Measurements from ENCODE around the gene MAML2.

DNA sequence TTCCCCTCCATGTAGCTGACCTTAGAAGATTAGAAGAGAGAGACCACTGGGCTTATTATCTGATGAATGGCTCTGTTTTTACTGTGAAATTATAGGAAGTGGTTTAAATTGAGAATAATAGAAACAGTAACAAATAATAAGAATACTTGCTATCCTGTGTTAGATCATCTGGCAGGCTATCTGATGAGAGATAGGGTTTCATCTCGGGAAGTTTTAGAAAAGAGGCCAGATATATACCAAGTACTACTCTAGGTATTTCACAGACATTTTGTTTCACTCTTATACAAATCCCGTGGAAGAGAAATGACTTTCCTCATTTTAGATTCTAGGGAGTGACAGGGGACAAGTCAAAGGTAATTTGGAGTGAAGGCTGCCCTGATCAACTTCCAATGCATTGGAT lies 198.4 kb downstream of the MAML2 start:
- TF ChIP-seq, protein P1, sequence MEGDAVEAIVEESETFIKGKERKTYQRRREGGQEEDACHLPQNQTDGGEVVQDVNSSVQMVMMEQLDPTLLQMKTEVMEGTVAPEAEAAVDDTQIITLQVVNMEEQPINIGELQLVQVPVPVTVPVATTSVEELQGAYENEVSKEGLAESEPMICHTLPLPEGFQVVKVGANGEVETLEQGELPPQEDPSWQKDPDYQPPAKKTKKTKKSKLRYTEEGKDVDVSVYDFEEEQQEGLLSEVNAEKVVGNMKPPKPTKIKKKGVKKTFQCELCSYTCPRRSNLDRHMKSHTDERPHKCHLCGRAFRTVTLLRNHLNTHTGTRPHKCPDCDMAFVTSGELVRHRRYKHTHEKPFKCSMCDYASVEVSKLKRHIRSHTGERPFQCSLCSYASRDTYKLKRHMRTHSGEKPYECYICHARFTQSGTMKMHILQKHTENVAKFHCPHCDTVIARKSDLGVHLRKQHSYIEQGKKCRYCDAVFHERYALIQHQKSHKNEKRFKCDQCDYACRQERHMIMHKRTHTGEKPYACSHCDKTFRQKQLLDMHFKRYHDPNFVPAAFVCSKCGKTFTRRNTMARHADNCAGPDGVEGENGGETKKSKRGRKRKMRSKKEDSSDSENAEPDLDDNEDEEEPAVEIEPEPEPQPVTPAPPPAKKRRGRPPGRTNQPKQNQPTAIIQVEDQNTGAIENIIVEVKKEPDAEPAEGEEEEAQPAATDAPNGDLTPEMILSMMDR (IDR thresholded peaks at IDR 0.05): no peak
- TF ChIP-seq POLR2A (IDR thresholded peaks at IDR 0.05): no peak
